ENCODE data around the gene ACACA.

ACACA gene

DNA sequence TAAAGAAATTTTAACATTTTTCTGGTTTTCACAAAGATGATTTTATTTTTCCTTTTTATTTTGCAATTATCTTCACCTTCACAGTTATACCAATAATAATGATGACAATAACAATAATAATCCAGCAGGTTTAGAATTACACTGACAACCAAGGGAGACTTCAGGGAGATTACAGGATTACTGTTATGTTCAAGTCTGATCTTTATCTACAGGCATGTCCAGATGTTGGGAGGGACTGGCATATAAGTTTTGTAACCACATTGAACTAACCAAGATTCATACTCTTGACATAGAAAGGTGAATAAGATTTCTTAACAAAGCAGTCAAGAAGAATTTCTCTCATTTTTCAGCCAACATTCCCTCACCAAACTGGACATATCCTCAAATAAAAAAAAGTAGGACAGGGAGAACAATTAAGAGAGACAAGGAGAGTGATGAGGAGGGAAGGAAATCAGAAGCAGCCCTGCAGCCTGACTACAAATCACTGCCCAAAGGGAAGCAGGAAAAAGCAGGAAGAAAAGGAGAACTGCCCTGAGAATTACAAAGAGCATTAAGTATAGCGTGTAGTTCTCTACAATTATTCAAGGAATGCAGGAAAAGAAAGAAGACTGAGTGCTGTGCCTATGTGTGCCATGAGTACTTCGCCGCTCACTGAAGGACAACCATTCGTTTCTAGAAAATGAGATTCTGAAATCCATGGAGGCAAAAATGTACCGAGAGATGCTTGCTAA is 186.6 kb downstream of the ACACA start:
- no peak for DNase-seq

GRCh38 chr17:37218849-37219248 is 187.8 kb downstream of the ACACA start:
- no peak for DNase-seq

- no peak for DNase-seq
These were observed 192.2 kb downstream of the ACACA start for GRCh38 chr17:37214416-37214815.

DNA sequence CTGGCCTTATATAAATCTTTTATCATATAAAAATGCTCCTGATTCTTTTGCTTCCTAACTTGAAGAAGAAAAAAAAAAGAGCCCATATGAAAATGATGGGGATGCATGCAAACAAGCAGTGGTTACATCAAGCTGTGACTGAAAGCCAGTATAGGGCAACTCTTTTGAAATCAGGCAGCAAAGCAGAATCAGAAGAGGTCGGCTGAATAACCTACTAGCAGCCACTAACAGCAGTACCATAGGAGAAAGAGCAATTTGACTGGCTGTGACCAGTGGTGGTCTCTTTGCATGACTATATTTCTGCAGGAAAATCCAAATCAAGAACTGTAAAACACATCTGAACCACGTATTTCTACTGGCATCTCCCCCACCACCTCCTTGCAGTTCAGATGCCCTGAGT is 192.7 kb downstream of the ACACA start:
- DNase-seq: no peak

DNA sequence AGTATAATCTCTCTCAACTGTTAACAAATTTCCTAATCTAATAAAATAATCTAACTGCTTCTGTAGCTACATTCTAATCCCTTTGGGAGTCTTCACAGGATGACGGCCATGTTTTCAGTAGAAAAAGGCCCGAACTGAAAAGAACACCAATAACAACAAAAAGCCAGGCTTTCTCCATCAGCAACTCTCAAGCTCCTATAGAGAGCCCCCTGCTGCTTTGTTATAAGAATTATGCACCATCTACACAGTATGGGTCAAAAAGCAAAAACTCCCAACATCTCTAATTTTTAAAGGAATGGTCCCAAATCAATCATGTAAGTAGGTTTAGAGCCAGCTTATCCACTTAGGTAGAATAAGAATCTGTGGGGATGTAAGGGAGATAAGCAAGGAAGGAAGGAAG is 194.5 kb downstream of the ACACA start:
- DNase-seq: no peak

- no peak for DNase-seq
These were observed 195.5 kb downstream of the ACACA start for GRCh38 chr17:37211136-37211535.

GRCh38 chr17:37207103-37207502 is 199.5 kb downstream of the ACACA start:
- DNase-seq: no peak

- no peak for DNase-seq
These were observed 200.3 kb downstream of the ACACA start for GRCh38 chr17:37206299-37206698.

DNA sequence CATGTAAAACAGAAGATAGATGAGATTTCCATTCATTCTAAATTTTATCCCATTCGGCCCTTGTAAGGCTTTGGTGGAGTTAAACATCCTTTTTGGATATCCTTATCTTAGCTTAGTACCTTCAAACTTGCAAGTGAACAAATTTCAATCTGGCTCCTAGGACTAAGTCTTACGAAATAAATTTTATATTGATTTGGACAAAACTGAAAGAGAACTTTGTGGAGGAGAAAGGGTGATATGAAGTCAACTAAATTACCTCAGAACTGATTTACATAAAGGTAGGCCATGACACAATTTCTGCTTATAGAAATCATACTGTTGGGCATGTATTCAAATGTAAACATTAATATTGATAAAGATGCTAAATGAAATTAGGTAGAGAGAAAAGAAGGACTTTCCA is 206.1 kb downstream of the ACACA start:
- DNase-seq: no peak

GRCh38 chr17:37197336-37197735 is 209.3 kb downstream of the ACACA start:
- no peak for DNase-seq

- no peak for DNase-seq
These were observed 212.4 kb downstream of the ACACA start for GRCh38 chr17:37194208-37194607.

GRCh38 chr17:37191219-37191618 is 215.4 kb downstream of the ACACA start:
- DNase-seq: no peak

GRCh38 chr17:37190493-37190892 is 216.1 kb downstream of the ACACA start:
- DNase-seq: no peak

GRCh38 chr17:37188157-37188556 is 218.5 kb downstream of the ACACA start:
- no peak for DNase-seq

GRCh38 chr17:37187262-37187661 is 219.4 kb downstream of the ACACA start:
- DNase-seq: no peak

GRCh38 chr17:37182786-37183465 is 223.7 kb downstream of the ACACA start:
- no peak for DNase-seq

DNA sequence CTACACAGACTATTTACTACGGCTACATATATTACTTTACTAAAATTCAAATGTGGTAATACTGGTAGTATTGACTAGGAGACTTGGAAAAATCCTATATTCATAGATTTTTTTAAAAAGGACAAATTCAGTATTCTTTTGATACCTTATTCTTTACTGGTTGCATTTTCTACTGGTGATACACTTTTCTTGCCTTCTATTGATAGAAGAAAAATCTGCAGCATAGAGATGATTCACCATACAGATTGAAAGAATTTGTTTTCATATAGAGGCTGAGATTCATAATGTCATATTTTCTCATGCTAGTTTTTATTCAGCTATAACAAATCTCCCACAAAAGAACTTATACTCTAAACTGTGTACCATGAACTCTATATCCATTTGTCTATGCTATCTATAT is 226.3 kb downstream of the ACACA start:
- no peak for DNase-seq

- no peak for DNase-seq
These were observed 226.7 kb downstream of the ACACA start for GRCh38 chr17:37179893-37180292.

DNA sequence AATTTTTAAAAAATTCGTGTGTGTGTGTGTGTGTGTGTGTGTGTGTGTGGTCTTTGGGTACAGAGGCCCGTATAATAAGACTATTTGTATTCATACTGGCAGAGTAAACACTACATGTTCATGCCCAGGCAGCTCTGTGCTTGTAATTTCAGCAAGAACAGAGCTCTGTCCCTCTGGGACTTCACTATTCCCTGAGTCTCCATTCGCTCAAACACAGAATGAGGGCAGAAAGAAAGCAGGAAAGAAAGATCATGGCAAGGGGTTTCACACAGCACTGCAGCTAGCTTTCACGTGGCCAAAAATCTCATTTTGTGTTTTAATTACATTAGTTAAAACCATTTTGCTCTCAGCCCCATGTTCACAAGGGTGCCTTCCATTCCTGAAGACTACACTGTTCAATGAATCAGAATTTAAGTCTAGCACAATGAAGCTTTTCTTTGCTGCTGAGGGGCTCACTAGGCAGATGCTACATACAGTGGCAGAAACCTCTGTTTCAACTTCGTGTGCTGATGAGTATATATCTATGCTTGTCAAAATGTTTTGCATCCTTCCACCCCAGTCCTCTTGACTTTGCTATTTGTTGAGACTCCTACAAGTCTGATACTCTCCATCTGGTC is 229.3 kb downstream of the ACACA start:
- DNase-seq: no peak

DNA sequence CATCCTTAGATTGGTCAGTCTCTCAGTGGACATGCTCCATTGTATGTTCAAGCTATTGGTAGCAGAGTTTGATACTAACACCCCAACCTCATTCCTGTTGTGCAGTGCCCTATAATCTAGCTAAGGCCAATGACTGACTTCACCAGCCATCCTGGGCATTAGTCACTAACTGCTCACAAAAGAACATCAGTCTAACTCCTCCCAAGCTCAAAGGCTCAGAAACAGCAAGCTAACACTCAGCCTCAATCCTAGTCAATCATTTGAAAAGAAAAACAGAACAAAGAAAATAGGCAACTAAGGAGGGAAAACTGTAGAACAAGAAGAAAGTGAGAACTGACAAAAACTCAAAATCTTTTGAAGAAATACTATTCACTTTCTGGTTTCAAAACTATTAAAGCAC is 229.9 kb downstream of the ACACA start:
- no peak for DNase-seq

DNA sequence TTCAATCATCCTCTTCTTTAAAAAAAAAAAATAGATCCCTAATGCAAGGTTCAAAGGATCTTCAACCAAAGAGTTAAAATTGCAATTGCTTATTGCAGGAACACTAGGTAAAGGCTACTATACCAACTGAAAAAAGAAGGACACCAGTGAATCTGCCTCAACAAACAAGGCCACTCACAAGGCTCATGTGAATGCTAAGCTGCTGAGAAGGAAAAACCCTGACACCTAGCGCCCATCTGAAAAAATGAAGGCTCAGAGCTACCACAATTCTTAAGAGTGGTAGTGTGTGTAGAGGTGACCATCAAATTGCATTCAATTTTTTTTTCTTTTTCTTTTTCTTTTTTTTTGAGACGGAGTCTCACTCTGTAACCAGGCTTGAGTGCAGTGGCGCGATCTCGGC is 232.4 kb downstream of the ACACA start:
- no peak for DNase-seq

DNA sequence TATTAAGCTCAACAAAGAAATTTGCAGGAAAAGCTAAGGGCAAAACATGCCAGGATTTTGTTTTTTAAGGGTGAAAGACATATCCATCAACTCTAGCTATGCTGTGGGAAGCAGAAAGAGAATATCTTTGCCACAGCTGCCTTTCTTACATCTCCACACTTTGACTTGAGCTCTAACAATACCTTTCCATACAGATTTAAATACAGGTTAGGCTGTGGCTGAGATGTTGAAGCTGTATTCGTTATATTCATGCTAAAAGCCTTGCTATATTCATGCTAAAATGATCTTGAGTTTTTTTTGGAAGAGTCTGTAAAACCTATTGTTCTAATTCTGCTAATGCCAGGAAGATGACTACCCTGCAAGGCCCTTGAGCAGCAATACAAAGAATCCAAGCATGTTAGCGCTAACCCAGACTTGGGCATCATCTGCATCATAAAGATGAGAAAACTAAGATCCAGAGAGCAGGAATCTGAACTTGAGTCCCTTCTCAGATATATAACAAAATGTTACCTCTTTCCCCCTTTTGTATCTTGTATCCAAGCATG is 235.7 kb downstream of the ACACA start:
- no peak for DNase-seq

DNA sequence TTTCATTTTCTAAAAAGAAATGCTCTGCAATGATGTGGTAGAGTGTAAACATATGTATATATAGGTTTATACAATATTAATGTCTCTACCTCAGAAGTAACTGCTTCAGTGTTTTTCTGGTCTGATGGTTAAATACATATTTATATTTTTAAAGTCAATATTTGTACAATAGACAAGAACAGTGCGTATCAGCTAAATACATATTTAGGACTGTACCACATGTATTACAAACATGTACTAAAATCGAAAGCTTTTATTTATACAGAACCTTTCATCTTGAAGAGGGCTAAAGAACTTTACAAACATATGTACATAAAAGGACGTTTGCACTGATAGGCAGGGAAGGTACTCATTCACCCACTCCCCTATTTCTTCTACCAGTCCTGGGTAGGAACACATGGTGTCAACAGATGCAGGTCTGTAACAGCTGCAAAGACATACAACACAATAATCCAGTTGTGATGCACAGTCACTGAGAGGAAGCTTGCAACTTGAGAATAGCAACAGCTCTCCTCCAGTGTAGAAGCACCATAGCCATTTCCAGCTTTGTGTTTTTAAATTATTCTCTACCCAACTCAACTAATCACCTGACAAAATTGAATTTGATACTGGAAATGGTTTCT is 237.8 kb downstream of the ACACA start:
- DNase-seq: no peak

DNA sequence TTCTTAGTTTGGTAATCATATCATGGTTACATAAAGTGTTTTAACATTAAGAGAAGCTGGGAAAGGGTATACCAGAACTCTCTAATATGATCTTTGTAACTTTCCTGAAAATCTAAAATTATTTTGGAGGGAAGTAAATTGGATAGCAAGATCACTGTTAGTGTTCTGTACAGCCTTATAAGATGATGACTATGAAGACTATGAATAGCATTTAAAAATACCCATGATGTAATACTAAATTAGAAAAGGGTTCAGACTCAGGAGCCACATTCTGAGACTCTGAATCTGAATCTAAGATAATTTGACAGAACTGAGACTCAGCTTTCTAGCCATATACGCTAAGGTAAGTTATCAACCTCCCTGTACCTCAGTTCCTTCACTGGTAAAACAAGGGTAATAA is 238.9 kb downstream of the ACACA start:
- no peak for DNase-seq
